T-helper 9 cell (primary cell): ENCODE results near the gene FOXO6.

Experiments used
- DNase-seq: peaks from one replicate; pipeline ENCODE4 v3.0.0-alpha.2; 2020

Gene FOXO6

GRCh38 chr1:41428738-41429640, 67.8 kb downstream of the FOXO6 start:
- DNase-seq = no peak

GRCh38 chr1:41429641-41430035, 68.4 kb downstream of the FOXO6 start:
- no peak for DNase-seq

- DNase-seq = no peak
Observed at GRCh38 chr1:41430069-41430468, 68.8 kb downstream of the FOXO6 start.

- DNase-seq = no peak
Observed at GRCh38 chr1:41430582-41430981, 69.3 kb downstream of the FOXO6 start.

- no peak for DNase-seq
Observed at GRCh38 chr1:41431490-41432350, 70.5 kb downstream of the FOXO6 start.
